Skeletal muscle satellite cell (primary cell): Measurements from ENCODE around the gene HAP1. TPM values are rescaled to one million over a fixed set of nuclear protein-coding genes. Genes with fewer than 3 reads are reported as not detected.
"Not testable (repeated sequence)": the region's sequence is repeated elsewhere in the genome, so short reads cannot be mapped to it uniquely, and the experiment has no call there.

Experiments used
- H3K27me3 ChIP-seq: 2 replicates; pipeline ENCODE4 v1.7.0; 2013; ENCODE audit warnings: low read length; ENCODE audit not compliant: control insufficient read depth, insufficient read depth
- H3K36me3 ChIP-seq: 2 replicates; pipeline ENCODE4 v1.7.0; 2013; ENCODE audit warnings: mild to moderate bottlenecking, control low read depth, low read length; ENCODE audit not compliant: insufficient read depth
- H3K4me1 ChIP-seq: 2 replicates; pipeline ENCODE4 v1.7.0; 2013; ENCODE audit warnings: low read length; ENCODE audit not compliant: control insufficient read depth, insufficient read depth
- H3K4me2 ChIP-seq: 2 replicates; pipeline ENCODE4 v1.7.0; 2013; ENCODE audit warnings: mild to moderate bottlenecking, low read length
- H3K4me3 ChIP-seq: 2 replicates; pipeline ENCODE4 v1.7.0; 2013; ENCODE audit warnings: low read length
- H3K9ac ChIP-seq: 2 replicates; pipeline ENCODE4 v1.7.0; 2013; ENCODE audit warnings: mild to moderate bottlenecking, low read depth, low read length, moderate library complexity
- H3K9me3 ChIP-seq: replicated peaks from 2 replicates; pipeline ENCODE4 v1.7.0; 2013; ENCODE audit warnings: mild to moderate bottlenecking, control low read depth, low read length
- small RNA-seq: library from RNA; depleted of rRNA; stranded (forward); fragments of <200 nt; gene quantifications from one replicate; pipeline ENCODE3, GENCODE V24; 2012

HAP1 gene

GRCh38 chr17:41675157-41676057 lies 59.0 kb downstream of the HAP1 start:
- not testable (repeated sequence) for H3K9me3 ChIP-seq, H3K4me3 ChIP-seq
- H3K4me1 ChIP-seq: peaks cover 12% of the 10 kb centered on the region

More at GRCh38 chr17:41675157-41676057, 59.0 kb downstream of the HAP1 start:
- peaks cover 12% of the 10 kb centered on the region for H3K27me3 ChIP-seq
- H3K36me3 ChIP-seq, H3K4me2 ChIP-seq, H3K9ac ChIP-seq: not testable (repeated sequence)

Small RNAs within 50 kb of the gene (small RNA-seq; reads per million reads assigned to genes)
- not detected for gene RN7SL399P
- gene RNA5SP442: not detected
